Cardiac muscle cell (in vitro differentiated cells and primary cell): ENCODE measurements around the gene FAF1. TPM values are rescaled to one million over a fixed set of nuclear protein-coding genes. Genes with fewer than 3 reads are reported as not detected.
"Not testable (repeated sequence)": the region's sequence is repeated elsewhere in the genome, so short reads cannot be mapped to it uniquely, and the experiment has no call there.

Source experiments
- DNase-seq, 2 donors: peaks; one replicate each; pipeline versions ENCODE4 v3.0.0 to v3.0.0-alpha.2; 2010 to 2017; ENCODE audit warnings: low read depth in 1 of 2, low spot score in 1 of 2
- H3K27ac ChIP-seq: fragments of 200-600 bp; sonication (generic); 2 replicates; pipeline ENCODE4 v1.5.1; 2016
- H3K27me3 ChIP-seq: fragments of 200-600 bp; sonication (generic); 2 replicates; pipeline ENCODE4 v1.6.0; 2016; ENCODE audit warnings: control low read depth
- H3K36me3 ChIP-seq: fragments of 200-600 bp; sonication (generic); 2 replicates; pipeline ENCODE4 v1.5.1; 2016; ENCODE audit warnings: control low read depth
- H3K4me1 ChIP-seq: fragments of 200-600 bp; sonication (generic); 2 replicates; pipeline ENCODE4 v1.8.1; 2017; ENCODE audit warnings: low read depth, mild to moderate bottlenecking, mixed run types
- H3K4me3 ChIP-seq: fragments of 200-600 bp; sonication (generic); 2 replicates; pipeline ENCODE4 v1.5.1; 2016; ENCODE audit warnings: mild to moderate bottlenecking
- H3K9me3 ChIP-seq: fragments of 200-600 bp; sonication (generic); 2 replicates; pipeline ENCODE4 v1.5.1; 2017; ENCODE audit warnings: low read depth, mild to moderate bottlenecking, control low read depth
- CTCF ChIP-seq: IDR thresholded peaks from 2 replicates; pipeline ENCODE4 v1.5.1; 2012; ENCODE audit warnings: low read depth, mild to moderate bottlenecking, low read length
- polyA plus RNA-seq: library from polyadenylated mRNA; unstranded; fragments of >200 nt; fragmentation: Nextera tagmentation; extraction: Ambion mirVana; gene quantifications from 2 replicates; pipeline ENCODE4 v1.2.1, GENCODE V29; 2016
- total RNA-seq: library from RNA; depleted of rRNA; stranded (reverse); fragments of >200 nt; gene quantifications from 2 replicates; pipeline ENCODE4 v1.2.3, GENCODE V29; 2016

The FAF1 gene
- total and polyA plus RNA-seq, 2 experiments from 2014 or later = 24.3 to 76.7 TPM

GRCh38 chr1:50779801-50780200 lies 180.3 kb downstream of the FAF1 start:
- H3K36me3 ChIP-seq = no peaks in the 10 kb centered on the region
- H3K4me3 ChIP-seq = no peak overlapping the region
- TF ChIP-seq CTCF = no peak
- no peaks in the 10 kb centered on the region for H3K4me1 ChIP-seq
- no peaks in the 10 kb centered on the region for H3K9me3 ChIP-seq
- no peaks in the 10 kb centered on the region for H3K27me3 ChIP-seq
- H3K27ac ChIP-seq = no peak overlapping the region
- DNase-seq = no peak

GRCh38 chr1:50775740-50776139 lies 184.3 kb downstream of the FAF1 start:
- H3K4me1 ChIP-seq = no peaks in the 10 kb centered on the region
- H3K27ac ChIP-seq = no peak overlapping the region
- no peak for DNase-seq
- no peaks in the 10 kb centered on the region for H3K36me3 ChIP-seq
- no peaks in the 10 kb centered on the region for H3K9me3 ChIP-seq
- no peak overlapping the region for H3K4me3 ChIP-seq
- no peak for TF ChIP-seq CTCF
- H3K27me3 ChIP-seq = no peaks in the 10 kb centered on the region

- peak; percentile 71 to 74 for DNase-seq
These were observed 185.2 kb downstream of the FAF1 start for GRCh38 chr1:50774759-50775351.

GRCh38 chr1:50766688-50767087 lies 193.4 kb downstream of the FAF1 start:
- no peak for TF ChIP-seq CTCF
- no peak for DNase-seq
- H3K9me3 ChIP-seq = no peaks in the 10 kb centered on the region
- no peaks in the 10 kb centered on the region for H3K4me1 ChIP-seq
- no peaks in the 10 kb centered on the region for H3K36me3 ChIP-seq
- no peak overlapping the region for H3K4me3 ChIP-seq
- no peak overlapping the region for H3K27ac ChIP-seq
- H3K27me3 ChIP-seq = no peaks in the 10 kb centered on the region

More at GRCh38 chr1:50774759-50775351, 185.2 kb downstream of the FAF1 start:
- H3K9me3 ChIP-seq = no peaks in the 10 kb centered on the region
- no peaks in the 10 kb centered on the region for H3K27me3 ChIP-seq
- peak; percentile 67 for TF ChIP-seq CTCF
- H3K4me3 ChIP-seq = no peak overlapping the region
- H3K27ac ChIP-seq = no peak overlapping the region
- no peaks in the 10 kb centered on the region for H3K4me1 ChIP-seq
- H3K36me3 ChIP-seq = no peaks in the 10 kb centered on the region

GRCh38 chr1:50756543-50756942 lies 203.5 kb downstream of the FAF1 start:
- DNase-seq, H3K36me3 ChIP-seq: not testable (repeated sequence)

GRCh38 chr1:50754764-50755163 lies 205.3 kb downstream of the FAF1 start:
- H3K4me3 ChIP-seq, H3K9me3 ChIP-seq, H3K36me3 ChIP-seq, DNase-seq, H3K4me1 ChIP-seq, H3K27me3 ChIP-seq, H3K27ac ChIP-seq: not testable (repeated sequence)

More at GRCh38 chr1:50756543-50756942, 203.5 kb downstream of the FAF1 start:
- H3K4me1 ChIP-seq, H3K27me3 ChIP-seq, H3K27ac ChIP-seq, H3K4me3 ChIP-seq, H3K9me3 ChIP-seq: not testable (repeated sequence)
